Testis (tissue), 2 donors: ENCODE measurements around the gene DENND1A.

ENCODE experiments used
- POLR2A ChIP-seq: fragments of 450-650 bp; IDR thresholded peaks from one replicate; pipeline ENCODE4 v1.6.1; 2017; ENCODE audit warnings: antibody characterized with exemption, mild to moderate bottlenecking, moderate library complexity
- TF ChIP-seq, protein P1 (sequence below), 3 experiments: fragments of 450-650 bp in 2 of 3; fragments of 200-600 bp in 1 of 3; sonication (generic) in 1 of 3; IDR thresholded peaks; one replicate each; pipeline ENCODE4 v1.5.1; 2016 to 2019; ENCODE audit warnings: antibody characterized with exemption in 3 of 3, mild to moderate bottlenecking in 2 of 3, moderate library complexity in 1 of 3

DNA sequence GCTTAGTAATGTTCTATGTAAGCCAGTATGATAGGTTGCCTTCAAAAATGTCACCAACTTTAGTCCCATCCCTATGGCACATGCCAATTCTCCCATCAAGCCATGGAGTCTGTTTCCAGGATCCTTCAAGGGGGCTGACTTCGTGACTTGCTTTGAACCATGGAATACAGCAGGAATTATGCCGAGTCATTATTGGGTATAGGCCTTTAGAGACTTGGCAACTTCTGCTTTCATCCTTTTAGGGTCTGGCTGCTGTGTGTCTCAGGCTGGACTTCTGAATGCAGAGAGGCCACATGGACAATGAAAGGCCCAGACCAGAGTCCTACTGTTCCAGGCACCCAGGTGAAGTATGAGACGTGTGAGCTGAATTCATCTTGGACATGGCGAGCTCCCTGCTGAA, 109.8 kb downstream of the DENND1A start:
- TF ChIP-seq, protein P1, sequence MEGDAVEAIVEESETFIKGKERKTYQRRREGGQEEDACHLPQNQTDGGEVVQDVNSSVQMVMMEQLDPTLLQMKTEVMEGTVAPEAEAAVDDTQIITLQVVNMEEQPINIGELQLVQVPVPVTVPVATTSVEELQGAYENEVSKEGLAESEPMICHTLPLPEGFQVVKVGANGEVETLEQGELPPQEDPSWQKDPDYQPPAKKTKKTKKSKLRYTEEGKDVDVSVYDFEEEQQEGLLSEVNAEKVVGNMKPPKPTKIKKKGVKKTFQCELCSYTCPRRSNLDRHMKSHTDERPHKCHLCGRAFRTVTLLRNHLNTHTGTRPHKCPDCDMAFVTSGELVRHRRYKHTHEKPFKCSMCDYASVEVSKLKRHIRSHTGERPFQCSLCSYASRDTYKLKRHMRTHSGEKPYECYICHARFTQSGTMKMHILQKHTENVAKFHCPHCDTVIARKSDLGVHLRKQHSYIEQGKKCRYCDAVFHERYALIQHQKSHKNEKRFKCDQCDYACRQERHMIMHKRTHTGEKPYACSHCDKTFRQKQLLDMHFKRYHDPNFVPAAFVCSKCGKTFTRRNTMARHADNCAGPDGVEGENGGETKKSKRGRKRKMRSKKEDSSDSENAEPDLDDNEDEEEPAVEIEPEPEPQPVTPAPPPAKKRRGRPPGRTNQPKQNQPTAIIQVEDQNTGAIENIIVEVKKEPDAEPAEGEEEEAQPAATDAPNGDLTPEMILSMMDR (IDR thresholded peaks at IDR 0.05): no peak
- no peak for TF ChIP-seq POLR2A
